ENCODE measurements around the gene RNASE12. TPM values are rescaled to one million over a fixed set of nuclear protein-coding genes. Genes with fewer than 3 reads are reported as not detected.
A peak's percentile ranks its signal among the peaks of the same experiment; 100 is the strongest.

The RNASE12 gene
- total RNA-seq, 2 donors from 2014 or later: not detected

- Histone ChIP-seq H3K27me3 (no peaks in the 10 kb centered on the region), H3K4me1 (no peaks in the 10 kb centered on the region), H3K36me3 (no peaks in the 10 kb centered on the region), H3K9me3 (no peaks in the 10 kb centered on the region), H3K27ac (no peak overlapping the region), H3K4me3 (no peak overlapping the region), H3K9ac (ENCODE audit: low read depth in 2 of 2, low read length in 2 of 2) (no peak overlapping the region)
- TF ChIP-seq CTCF (IDR thresholded peaks at IDR 0.05): no peak
- DNase-seq: no peak
- intact Hi-C loops (cut with DNase I): no loop called here
Measured at GRCh38 chr14:20617138-20618003, 26.2 kb upstream of the RNASE12 start.

- H3K4me1 ChIP-seq: no peaks in the 10 kb centered on the region
- TF ChIP-seq CTCF (IDR thresholded peaks at IDR 0.05): no peak
- no peaks in the 10 kb centered on the region for H3K36me3 ChIP-seq
- H3K9ac ChIP-seq (ENCODE audit: low read depth in 2 of 2, low read length in 2 of 2): no peak overlapping the region
- DNase-seq: no peak
- no peak overlapping the region for H3K27ac ChIP-seq
- H3K4me3 ChIP-seq: no peak overlapping the region
- H3K27me3 ChIP-seq: no peaks in the 10 kb centered on the region
- intact Hi-C loops (cut with DNase I): no loop called here
- no peaks in the 10 kb centered on the region for H3K9me3 ChIP-seq
Measured at GRCh38 chr14:20615996-20616395, 24.8 kb upstream of the RNASE12 start.

- no peaks in the 10 kb centered on the region for H3K4me1 ChIP-seq
- no peaks in the 10 kb centered on the region for H3K36me3 ChIP-seq
- intact Hi-C loops (cut with DNase I): no loop called here
- no peaks in the 10 kb centered on the region for H3K27me3 ChIP-seq
- H3K4me3 ChIP-seq: peak overlapping the region; percentile 41
- TF ChIP-seq CTCF (IDR thresholded peaks at IDR 0.05): no peak
- H3K27ac ChIP-seq: peak overlapping the region; percentile 75
- peak overlapping the region; percentile 6 to 81 for H3K9ac ChIP-seq (ENCODE audit: low read depth in 2 of 2, low read length in 2 of 2)
- peak; percentile 39 for DNase-seq
- H3K9me3 ChIP-seq: no peaks in the 10 kb centered on the region
Measured at GRCh38 chr14:20614038-20614840, 23.1 kb upstream of the RNASE12 start.

- Histone ChIP-seq H3K36me3 (no peaks in the 10 kb centered on the region), H3K4me3 (peak overlapping the region; percentile 41), H3K27ac (peak overlapping the region; percentile 75), H3K9ac (ENCODE audit: low read depth in 2 of 2, low read length in 2 of 2) (peak overlapping the region; percentile 6 to 81), H3K9me3 (no peaks in the 10 kb centered on the region), H3K4me1 (no peaks in the 10 kb centered on the region), H3K27me3 (no peaks in the 10 kb centered on the region)
- intact Hi-C loops (cut with DNase I): loop anchor here (2.0 kb wide), 1 partner anchor 69 kb away; no protein-coding TSS in a partner anchor
- peak; percentile 43 for TF ChIP-seq CTCF (IDR thresholded peaks at IDR 0.05)
- peak; percentile 87 for DNase-seq
Measured at GRCh38 chr14:20613094-20614037, 22.2 kb upstream of the RNASE12 start.

DNA sequence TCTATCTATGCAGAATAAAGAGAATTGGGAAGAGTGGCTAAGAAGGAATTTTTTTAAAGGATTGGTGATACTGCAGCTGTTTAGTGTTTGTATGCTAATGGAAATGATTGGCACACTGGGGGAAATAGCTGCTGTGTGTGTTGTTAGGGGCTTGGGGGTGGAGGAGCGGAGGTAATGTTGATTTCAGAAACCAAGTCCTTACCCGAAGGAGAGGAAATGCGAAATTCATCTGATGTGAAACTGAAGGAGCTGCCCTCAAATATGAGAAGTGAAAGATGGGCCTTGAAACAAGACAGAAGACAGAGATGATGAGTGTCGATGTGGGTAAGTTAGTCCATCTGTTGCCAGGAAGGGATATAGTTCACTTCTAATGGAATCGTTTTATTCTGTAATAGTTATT is 21.2 kb upstream of the RNASE12 start:
- H3K36me3 ChIP-seq: no peaks in the 10 kb centered on the region
- no peaks in the 10 kb centered on the region for H3K9me3 ChIP-seq
- intact Hi-C loops (cut with DNase I): loop anchor here (2.0 kb wide), 1 partner anchor 70 kb away; no protein-coding TSS in a partner anchor
- no peak overlapping the region for H3K4me3 ChIP-seq
- H3K4me1 ChIP-seq: no peaks in the 10 kb centered on the region
- H3K9ac ChIP-seq (ENCODE audit: low read depth in 2 of 2, low read length in 2 of 2): no peak overlapping the region
- H3K27ac ChIP-seq: no peak overlapping the region
- no peak for DNase-seq
- no peaks in the 10 kb centered on the region for H3K27me3 ChIP-seq
- no peak for TF ChIP-seq CTCF (IDR thresholded peaks at IDR 0.05)

All from colonic mucosa (tissue), 4 donors.